Measurements from ENCODE around the gene SMPD4. TPM values are rescaled to one million over a fixed set of nuclear protein-coding genes. Genes with fewer than 3 reads are reported as not detected.
"Not testable (repeated sequence)": the region's sequence is repeated elsewhere in the genome, so short reads cannot be mapped to it uniquely, and the experiment has no call there.

Gene SMPD4
- total RNA-seq, 4 donors from 2014 or later: 27.7 to 50.0 (median 37.0) TPM

DNA sequence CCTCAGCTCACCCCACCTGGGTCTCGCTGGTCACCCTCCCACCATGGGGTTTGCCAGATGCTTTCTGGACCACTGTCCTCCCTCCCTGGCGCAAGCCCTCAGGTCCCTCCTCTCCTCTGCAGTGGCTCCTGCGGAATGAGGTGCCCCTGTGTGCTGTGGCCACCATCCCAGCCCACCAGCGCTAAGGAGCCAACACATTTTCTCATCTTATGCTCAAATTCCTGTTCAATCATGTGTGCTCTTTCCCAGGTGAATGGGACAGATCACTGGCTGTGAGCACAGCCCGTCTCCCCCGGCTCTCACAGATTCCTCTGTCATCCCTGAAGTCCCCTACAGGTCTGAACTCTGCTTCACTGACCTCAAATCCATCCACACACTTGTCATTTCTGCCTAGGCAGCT lies 21.3 kb downstream of the SMPD4 start:
- Histone ChIP-seq H3K27me3 (no peaks in the 10 kb centered on the region), H3K4me1 (peaks cover 0 to 3% (median 0%) of the 10 kb centered on the region in 3 donors), H3K36me3 (peaks cover 0 to 95% of the 10 kb centered on the region in 2 donors), H3K4me3 (no peak overlapping the region), H3K9me3 (no peaks in the 10 kb centered on the region), H3K27ac (no peak overlapping the region)
- 100% methylated on average over 4 of the region's 6 CpGs; no CpG with 5 or more reads in 1 of the 2 donors for WGBS, 2 donors (ENCODE audit: low coverage in 1 of 2)
- no peak for ATAC-seq
- no peak for TF ChIP-seq POLR2A (IDR thresholded peaks at IDR 0.05)
- no peak for TF ChIP-seq POLR2AphosphoS5 (IDR thresholded peaks at IDR 0.05)
- TF ChIP-seq EP300 (IDR thresholded peaks at IDR 0.05): no peak
- TF ChIP-seq, protein P1, sequence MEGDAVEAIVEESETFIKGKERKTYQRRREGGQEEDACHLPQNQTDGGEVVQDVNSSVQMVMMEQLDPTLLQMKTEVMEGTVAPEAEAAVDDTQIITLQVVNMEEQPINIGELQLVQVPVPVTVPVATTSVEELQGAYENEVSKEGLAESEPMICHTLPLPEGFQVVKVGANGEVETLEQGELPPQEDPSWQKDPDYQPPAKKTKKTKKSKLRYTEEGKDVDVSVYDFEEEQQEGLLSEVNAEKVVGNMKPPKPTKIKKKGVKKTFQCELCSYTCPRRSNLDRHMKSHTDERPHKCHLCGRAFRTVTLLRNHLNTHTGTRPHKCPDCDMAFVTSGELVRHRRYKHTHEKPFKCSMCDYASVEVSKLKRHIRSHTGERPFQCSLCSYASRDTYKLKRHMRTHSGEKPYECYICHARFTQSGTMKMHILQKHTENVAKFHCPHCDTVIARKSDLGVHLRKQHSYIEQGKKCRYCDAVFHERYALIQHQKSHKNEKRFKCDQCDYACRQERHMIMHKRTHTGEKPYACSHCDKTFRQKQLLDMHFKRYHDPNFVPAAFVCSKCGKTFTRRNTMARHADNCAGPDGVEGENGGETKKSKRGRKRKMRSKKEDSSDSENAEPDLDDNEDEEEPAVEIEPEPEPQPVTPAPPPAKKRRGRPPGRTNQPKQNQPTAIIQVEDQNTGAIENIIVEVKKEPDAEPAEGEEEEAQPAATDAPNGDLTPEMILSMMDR (IDR thresholded peaks at IDR 0.05): no peak

DNA sequence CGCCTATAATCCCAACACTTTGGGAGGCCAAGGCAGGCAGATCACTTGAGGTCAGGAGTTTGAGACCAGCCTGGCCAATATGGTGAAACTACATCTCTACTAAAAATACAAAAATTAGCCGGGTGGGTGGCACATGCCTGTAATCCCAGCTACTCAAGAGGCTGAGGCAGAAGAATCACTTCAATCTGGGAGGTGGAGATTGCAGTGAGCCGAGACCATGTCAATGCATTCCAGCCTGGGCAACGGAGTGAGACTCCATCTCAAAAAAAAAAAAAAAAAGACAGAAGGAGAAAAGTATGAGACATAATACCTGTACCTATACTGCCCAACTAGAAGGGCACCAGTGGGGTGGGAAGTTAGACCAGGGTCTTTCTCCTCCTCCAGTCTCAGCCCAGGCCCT lies 22.0 kb downstream of the SMPD4 start:
- H3K4me3 ChIP-seq, H3K27me3 ChIP-seq, H3K27ac ChIP-seq, ATAC-seq, H3K4me1 ChIP-seq, H3K9me3 ChIP-seq: not testable (repeated sequence)
- WGBS, 2 donors (ENCODE audit: low coverage in 1 of 2): 89% methylated on average over 3 of the region's 4 CpGs; no CpG with 5 or more reads in 1 of the 2 donors
- peaks cover 0 to 95% of the 10 kb centered on the region in 2 donors for H3K36me3 ChIP-seq

DNA sequence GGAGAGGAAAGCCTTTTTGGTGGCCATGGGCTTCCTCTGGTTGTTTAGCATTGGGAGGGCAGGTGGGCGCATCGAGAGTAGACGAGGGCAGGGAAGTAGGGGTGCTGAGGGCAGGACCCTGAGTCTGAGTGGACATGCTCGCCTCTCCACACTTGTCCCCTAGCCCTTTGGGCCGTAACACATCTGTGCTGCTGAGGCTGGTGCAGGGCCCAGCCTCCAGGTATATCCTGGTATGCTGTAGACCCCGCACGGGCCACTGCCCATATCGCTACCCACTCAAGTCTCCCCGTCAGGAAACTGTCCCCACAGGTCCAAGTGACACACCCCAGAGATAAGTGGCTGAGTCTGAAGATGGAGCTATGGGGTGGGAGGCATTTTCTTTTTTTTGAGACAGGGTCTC lies 22.8 kb downstream of the SMPD4 start:
- no peaks in the 10 kb centered on the region for H3K27me3 ChIP-seq
- no peak overlapping the region for H3K27ac ChIP-seq
- no peak for TF ChIP-seq POLR2AphosphoS5 (IDR thresholded peaks at IDR 0.05)
- no peak for TF ChIP-seq EP300 (IDR thresholded peaks at IDR 0.05)
- TF ChIP-seq, protein P1 (IDR thresholded peaks at IDR 0.05): no peak
- peaks cover 0 to 3% (median 0%) of the 10 kb centered on the region in 3 donors for H3K4me1 ChIP-seq
- 40 to 89% methylated on average over 1 to 4 of the region's 9 CpGs for WGBS, 2 donors (ENCODE audit: low coverage in 1 of 2)
- no peak for ATAC-seq
- H3K36me3 ChIP-seq: peaks cover 0 to 95% of the 10 kb centered on the region in 2 donors
- H3K4me3 ChIP-seq: no peak overlapping the region
- H3K9me3 ChIP-seq: no peaks in the 10 kb centered on the region

DNA sequence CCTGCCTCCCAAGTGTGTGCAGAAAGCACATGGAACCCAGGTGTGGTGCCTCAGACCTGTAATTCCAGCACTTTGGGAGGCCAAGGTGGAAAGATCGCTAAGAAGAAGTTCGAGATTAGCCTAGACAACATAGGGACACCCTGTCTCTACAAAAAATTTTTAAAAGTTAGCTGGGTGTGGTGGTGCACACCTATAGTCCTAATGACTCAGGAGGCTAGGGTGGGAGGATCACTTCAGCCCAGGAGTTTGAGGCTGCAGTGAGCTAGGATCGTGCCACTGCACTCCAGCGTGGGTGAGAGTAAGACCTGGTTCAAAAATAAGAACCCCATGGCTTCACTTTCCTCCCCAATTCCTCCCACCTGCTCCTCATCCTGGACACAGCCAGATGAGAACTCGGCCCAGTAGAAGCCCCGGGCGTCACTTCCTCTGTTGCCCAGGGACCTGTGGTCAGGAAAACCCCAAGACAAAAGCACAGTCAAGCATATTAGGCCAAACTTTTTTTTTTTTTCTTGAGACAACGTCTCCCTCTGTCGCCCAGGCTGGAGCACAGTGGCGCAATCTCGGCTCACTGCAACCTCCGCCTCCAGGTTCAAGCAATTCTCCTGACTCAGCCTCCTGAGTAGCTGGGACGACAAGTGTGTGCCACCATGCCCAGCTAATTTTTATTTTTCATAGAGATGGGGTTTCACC lies 23.4 kb downstream of the SMPD4 start:
- not testable (repeated sequence) for ATAC-seq, H3K4me1 ChIP-seq, H3K27me3 ChIP-seq, H3K9me3 ChIP-seq, H3K27ac ChIP-seq, H3K4me3 ChIP-seq
- WGBS, 2 donors (ENCODE audit: low coverage in 1 of 2): 68 to 74% methylated on average over 9 of the region's 13 CpGs
- H3K36me3 ChIP-seq: peaks cover 0 to 96% of the 10 kb centered on the region in 2 donors

DNA sequence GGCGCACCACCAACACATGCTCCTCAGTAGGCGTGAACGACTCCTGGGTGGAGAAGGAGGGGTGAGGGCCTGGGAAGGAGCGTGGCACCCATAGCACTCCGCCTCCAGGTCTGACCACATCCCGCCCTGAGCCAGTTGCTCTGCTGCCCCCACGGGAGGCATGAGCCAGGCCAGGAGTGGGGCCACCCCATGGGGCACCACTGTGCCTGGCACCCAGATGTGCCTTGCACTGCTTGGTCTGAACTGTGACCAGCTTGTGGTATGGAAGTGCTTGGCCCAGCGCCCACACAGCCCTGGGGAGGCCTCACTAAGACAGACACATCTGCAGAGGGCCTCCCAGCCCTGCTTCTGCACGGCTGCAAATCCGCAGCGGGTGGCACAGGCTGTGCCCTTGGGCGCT lies 24.0 kb downstream of the SMPD4 start:
- WGBS, 2 donors (ENCODE audit: low coverage in 1 of 2): no CpG with 5 or more reads among the region's 12 CpGs
- not testable (repeated sequence) for H3K27me3 ChIP-seq, H3K4me1 ChIP-seq, ATAC-seq, H3K27ac ChIP-seq, H3K4me3 ChIP-seq, H3K9me3 ChIP-seq
- H3K36me3 ChIP-seq: peaks cover 0 to 96% of the 10 kb centered on the region in 2 donors

DNA sequence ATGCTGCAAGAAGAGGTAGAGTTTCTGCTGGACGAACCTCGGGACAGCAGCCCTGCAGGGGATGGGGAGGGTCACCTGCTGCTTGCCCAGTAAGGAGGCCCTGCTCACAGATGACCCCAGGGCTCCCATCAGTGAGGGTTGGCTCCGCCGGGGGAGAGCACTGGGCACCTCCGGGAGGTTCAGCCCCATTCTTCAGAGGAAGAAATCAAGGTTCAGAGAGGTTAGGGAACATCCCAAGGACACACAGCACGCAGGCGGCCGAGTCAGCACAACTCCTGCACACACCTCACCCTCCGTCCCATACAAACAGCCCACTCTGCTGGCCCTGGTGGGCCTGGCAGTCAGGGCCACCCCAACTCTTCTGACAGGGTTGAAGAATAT lies 24.8 kb downstream of the SMPD4 start:
- H3K27me3 ChIP-seq: no peaks in the 10 kb centered on the region
- H3K36me3 ChIP-seq: peaks cover 0 to 95% of the 10 kb centered on the region in 2 donors
- TF ChIP-seq EP300 (IDR thresholded peaks at IDR 0.05) (no peak), POLR2A (IDR thresholded peaks at IDR 0.05) (no peak), POLR2AphosphoS5 (IDR thresholded peaks at IDR 0.05) (no peak)
- TF ChIP-seq, protein P1 (IDR thresholded peaks at IDR 0.05): no peak
- WGBS, 2 donors (ENCODE audit: low coverage in 1 of 2): 90% methylated on average over 2 of the region's 9 CpGs; no CpG with 5 or more reads in 1 of the 2 donors
- no peak overlapping the region for H3K27ac ChIP-seq
- ATAC-seq: no peak
- H3K4me3 ChIP-seq: no peak overlapping the region
- no peaks in the 10 kb centered on the region for H3K9me3 ChIP-seq
- H3K4me1 ChIP-seq: peaks cover 0 to 3% (median 0%) of the 10 kb centered on the region in 3 donors

Data from gastroesophageal sphincter (tissue), 4 donors.